ENCODE measurements around the gene C1orf21. TPM values are rescaled to one million over a fixed set of nuclear protein-coding genes. Genes with fewer than 3 reads are reported as not detected.

C1orf21 gene
- total and polyA plus RNA-seq, 7 experiments from 2014 or later, result 0.46 to 8.5 (median 1.7) TPM; not detected in 2

DNA sequence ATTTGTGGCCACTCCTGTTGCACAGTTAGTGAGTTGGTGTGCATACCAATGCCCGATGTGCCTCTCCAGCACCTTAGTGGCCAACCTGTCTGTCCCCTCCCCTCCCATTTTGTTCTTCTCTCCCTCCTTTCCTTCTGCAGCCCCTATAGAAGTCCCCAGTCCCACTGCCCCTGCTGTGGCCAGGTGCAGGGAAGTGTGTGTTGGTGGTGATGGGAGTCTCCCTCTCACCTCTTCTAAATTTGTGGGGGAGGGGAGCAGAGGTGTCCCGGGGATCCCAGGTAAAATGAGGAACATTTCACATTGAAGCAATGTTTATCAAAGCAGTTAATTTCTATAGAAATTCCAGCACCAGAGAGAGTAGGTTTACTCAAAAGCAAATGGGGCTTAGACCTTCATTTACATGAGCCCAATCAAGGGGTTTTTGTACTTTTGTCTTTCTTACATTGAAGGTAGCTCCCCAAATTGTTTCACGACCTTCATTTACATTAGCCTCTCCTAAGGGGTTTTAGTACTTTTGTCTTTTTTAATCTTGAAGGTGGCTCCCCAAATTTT lies 3.0 kb upstream of the C1orf21 start:
- Histone ChIP-seq H3K4me1 (ENCODE audit: control insufficient read depth in 2 of 2, insufficient read depth in 2 of 2, low read length in 2 of 2) (no peaks in the 10 kb centered on the region), H3K4me3 (ENCODE audit: low read length) (no peak overlapping the region), H3K36me3 (ENCODE audit: control insufficient read depth in 2 of 3, insufficient read depth in 3 of 3, low read length in 3 of 3) (no peaks in the 10 kb centered on the region), H3K9me3 (ENCODE audit: control insufficient read depth in 2 of 3, low read length in 3 of 3) (no peaks in the 10 kb centered on the region), H3K27ac (ENCODE audit: low read depth, low read length) (no peak overlapping the region), H3K27me3 (ENCODE audit: control insufficient read depth in 2 of 2, insufficient read depth in 2 of 2, low read length in 2 of 2) (peaks cover 0 to 3% of the 10 kb centered on the region in 2 donors)
- Mint-ChIP-seq H3K4me1 (peaks cover 8 to 30% (median 23%) of the 10 kb centered on the region in 7 donors), H3K27me3 (peaks cover 43 to 65% (median 55%) of the 10 kb centered on the region in 5 donors), H3K36me3 (no peaks in the 10 kb centered on the region), H3K4me3 (peak overlapping the region in 1 of 10 donors; percentile 44), H3K27ac (no peak overlapping the region), H3K9me3 (peaks cover 0 to 5% (median 0%) of the 10 kb centered on the region in 11 donors)
- ChIA-PET CTCF (no interaction called here), POLR2A (no interaction called here)
- ATAC-seq (no peak), DNase-seq (no peak)
- intact Hi-C loops (cut with micrococcal nuclease), result loop anchor here in 1 of 2 donors (10.0 kb wide), 1 partner anchor 749 kb away; the partner anchor contains the start of gene ARPC5

DNA sequence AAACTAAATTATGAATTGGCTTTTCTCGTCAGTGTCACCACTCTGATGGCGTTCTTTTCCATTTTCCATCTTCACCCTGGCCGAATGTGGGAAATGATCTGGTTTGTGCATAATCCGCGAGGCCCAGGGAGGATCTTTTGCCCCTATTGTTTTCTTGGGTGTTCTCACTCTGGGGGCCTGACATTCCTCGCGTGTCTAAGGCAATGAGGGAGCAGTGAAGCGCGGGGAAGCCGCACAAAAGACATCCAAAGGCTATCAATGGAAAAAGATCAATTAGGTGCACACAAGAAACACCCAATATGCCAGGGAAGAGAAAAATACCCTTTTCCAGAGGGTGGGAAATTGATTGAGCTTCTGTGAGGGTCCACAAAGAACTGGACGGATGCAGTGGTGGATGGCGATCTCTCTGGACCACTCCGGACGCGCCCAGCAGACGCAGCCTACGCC lies 941 bp upstream of the C1orf21 start:
- no peak for ATAC-seq
- H3K4me1 Mint-ChIP-seq, result peaks cover 8 to 27% (median 22%) of the 10 kb centered on the region in 7 donors
- no peaks in the 10 kb centered on the region for H3K36me3 ChIP-seq (ENCODE audit: control insufficient read depth in 2 of 3, insufficient read depth in 3 of 3, low read length in 3 of 3)
- peak overlapping the region; percentile 61 to 90 (median 81) for H3K4me3 Mint-ChIP-seq
- H3K36me3 Mint-ChIP-seq, result no peaks in the 10 kb centered on the region
- no peak for DNase-seq
- intact Hi-C loops (cut with micrococcal nuclease), result loop anchor here in 1 of 2 donors (5.0 to 10.0 kb wide), 4 partner anchors 106 to 751 kb away; partner anchors contain the start of genes ARPC5 and TSEN15
- no peaks in the 10 kb centered on the region for H3K9me3 ChIP-seq (ENCODE audit: control insufficient read depth in 2 of 3, low read length in 3 of 3)
- H3K9me3 Mint-ChIP-seq, result peaks cover 0 to 5% (median 0%) of the 10 kb centered on the region in 11 donors
- POLR2A ChIA-PET, result no interaction called here
- peak overlapping the region in 1 of 9 donors; percentile 41 for H3K27ac Mint-ChIP-seq
- H3K27me3 ChIP-seq (ENCODE audit: control insufficient read depth in 2 of 2, insufficient read depth in 2 of 2, low read length in 2 of 2), result peaks cover 0 to 3% of the 10 kb centered on the region in 2 donors
- H3K4me1 ChIP-seq (ENCODE audit: control insufficient read depth in 2 of 2, insufficient read depth in 2 of 2, low read length in 2 of 2), result no peaks in the 10 kb centered on the region
- H3K27me3 Mint-ChIP-seq, result peaks cover 51 to 82% (median 55%) of the 10 kb centered on the region in 5 donors
- no peak overlapping the region for H3K27ac ChIP-seq (ENCODE audit: low read depth, low read length)
- CTCF ChIA-PET, result no interaction called here
- peak overlapping the region; percentile 32 for H3K4me3 ChIP-seq (ENCODE audit: low read length)

DNA sequence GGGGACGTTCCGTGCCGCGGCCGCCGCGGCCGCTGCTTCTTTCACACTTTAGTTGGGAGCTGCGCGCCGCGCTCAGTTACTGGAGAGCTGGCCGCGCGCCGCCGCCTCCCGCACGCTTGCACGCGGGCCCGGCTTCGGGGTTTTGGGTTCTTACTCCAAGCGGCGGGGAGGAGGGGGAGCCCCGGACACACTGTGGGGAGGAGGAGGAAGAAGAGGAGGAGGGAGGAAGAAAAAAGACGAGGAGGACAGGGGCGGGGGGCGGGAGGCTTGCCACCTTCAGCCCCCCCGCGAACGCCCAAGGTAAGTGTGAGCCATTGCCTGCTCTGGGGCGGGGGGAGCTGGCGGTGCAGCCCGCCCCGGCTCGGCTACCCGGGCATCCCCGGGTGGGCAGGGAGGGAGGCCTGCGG lies 243 bp downstream of the C1orf21 start:
- POLR2A ChIA-PET, result no interaction called here
- intact Hi-C loops (cut with micrococcal nuclease), result loop anchor here in 1 of 2 donors (5.0 to 10.0 kb wide), 4 partner anchors 105 to 752 kb away; partner anchors contain the start of genes ARPC5 and TSEN15
- no peak for ATAC-seq
- CTCF ChIA-PET, result no interaction called here
- peaks cover 0 to 3% of the 10 kb centered on the region in 2 donors for H3K27me3 ChIP-seq (ENCODE audit: control insufficient read depth in 2 of 2, insufficient read depth in 2 of 2, low read length in 2 of 2)
- H3K27ac ChIP-seq (ENCODE audit: low read depth, low read length), result no peak overlapping the region
- no peaks in the 10 kb centered on the region for H3K36me3 Mint-ChIP-seq
- H3K27me3 Mint-ChIP-seq, result peaks cover 45 to 82% (median 54%) of the 10 kb centered on the region in 5 donors
- peak overlapping the region; percentile 37 to 90 (median 78) for H3K4me3 Mint-ChIP-seq
- peak overlapping the region; percentile 32 for H3K4me3 ChIP-seq (ENCODE audit: low read length)
- H3K9me3 Mint-ChIP-seq, result peaks cover 0 to 5% (median 0%) of the 10 kb centered on the region in 11 donors
- no peaks in the 10 kb centered on the region for H3K9me3 ChIP-seq (ENCODE audit: control insufficient read depth in 2 of 3, low read length in 3 of 3)
- DNase-seq, result peak in 1 of 9 donors; percentile 20
- H3K27ac Mint-ChIP-seq, result peak overlapping the region in 1 of 9 donors; percentile 59
- peaks cover 8 to 27% (median 22%) of the 10 kb centered on the region in 7 donors for H3K4me1 Mint-ChIP-seq
- no peaks in the 10 kb centered on the region for H3K36me3 ChIP-seq (ENCODE audit: control insufficient read depth in 2 of 3, insufficient read depth in 3 of 3, low read length in 3 of 3)
- H3K4me1 ChIP-seq (ENCODE audit: control insufficient read depth in 2 of 2, insufficient read depth in 2 of 2, low read length in 2 of 2), result no peaks in the 10 kb centered on the region

DNA sequence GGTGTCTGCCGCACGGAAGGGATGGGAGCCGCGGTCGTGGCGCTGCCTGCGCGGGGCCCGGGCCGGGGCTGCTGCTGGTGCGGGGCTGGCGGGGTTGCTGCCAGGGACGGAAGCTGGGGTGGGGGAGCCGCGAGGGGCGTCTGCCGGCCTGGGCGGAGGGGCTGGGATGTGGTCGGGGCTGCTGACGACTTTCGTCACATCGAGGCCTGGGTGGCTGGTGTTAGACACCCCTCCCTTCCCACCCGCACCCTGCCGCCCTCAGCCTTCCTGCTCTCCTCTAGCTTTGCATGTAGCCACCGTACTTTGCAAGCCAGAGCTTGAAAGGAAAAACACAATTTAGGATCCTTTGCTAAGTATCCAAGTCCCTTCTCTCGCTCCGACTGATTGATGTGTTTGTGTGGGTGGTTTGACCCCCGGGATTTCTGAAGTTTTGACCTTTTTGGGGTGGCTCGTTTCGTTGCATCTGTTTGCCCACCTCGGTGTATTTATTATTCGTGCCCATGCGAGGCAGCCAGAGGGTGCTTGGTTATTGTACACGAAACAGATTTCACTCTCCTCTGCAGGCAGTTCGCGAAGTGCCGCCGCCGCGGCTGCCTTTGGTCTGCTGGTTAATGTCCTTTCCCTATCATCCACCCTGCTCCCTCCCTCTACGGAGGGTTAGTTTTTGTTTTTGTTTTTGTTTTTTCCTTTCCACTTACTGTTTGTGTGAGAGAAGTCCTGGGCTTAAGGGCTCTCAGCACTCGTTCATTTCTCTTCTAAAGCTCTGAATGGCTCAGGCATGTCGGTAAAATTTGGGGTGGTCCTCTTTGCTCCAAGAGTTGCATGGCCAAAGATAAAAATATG lies 868 bp downstream of the C1orf21 start:
- Mint-ChIP-seq H3K9me3 (peaks cover 0 to 5% (median 0%) of the 10 kb centered on the region in 11 donors), H3K4me3 (peak overlapping the region; percentile 66 to 90 (median 82)), H3K4me1 (peaks cover 8 to 27% (median 22%) of the 10 kb centered on the region in 7 donors), H3K36me3 (no peaks in the 10 kb centered on the region), H3K27me3 (peaks cover 40 to 81% (median 51%) of the 10 kb centered on the region in 5 donors), H3K27ac (peak overlapping the region in 3 of 9 donors; percentile 8 to 69 (median 40))
- H3K9me3 ChIP-seq (ENCODE audit: control insufficient read depth in 2 of 3, low read length in 3 of 3), result no peaks in the 10 kb centered on the region
- H3K27ac ChIP-seq (ENCODE audit: low read depth, low read length), result no peak overlapping the region
- peak; percentile 66 for ATAC-seq
- peak in 5 of 9 donors; percentile 11 to 41 (median 14) for DNase-seq
- H3K4me1 ChIP-seq (ENCODE audit: control insufficient read depth in 2 of 2, insufficient read depth in 2 of 2, low read length in 2 of 2), result no peaks in the 10 kb centered on the region
- ChIA-PET CTCF (no interaction called here), POLR2A (no interaction called here)
- H3K27me3 ChIP-seq (ENCODE audit: control insufficient read depth in 2 of 2, insufficient read depth in 2 of 2, low read length in 2 of 2), result peaks cover 0 to 3% of the 10 kb centered on the region in 2 donors
- intact Hi-C loops (cut with micrococcal nuclease), result loop anchor here in 1 of 2 donors (5.0 to 10.0 kb wide), 4 partner anchors 105 to 753 kb away; partner anchors contain the start of genes ARPC5 and TSEN15
- peak overlapping the region; percentile 56 for H3K4me3 ChIP-seq (ENCODE audit: low read length)
- H3K36me3 ChIP-seq (ENCODE audit: control insufficient read depth in 2 of 3, insufficient read depth in 3 of 3, low read length in 3 of 3), result no peaks in the 10 kb centered on the region

DNA sequence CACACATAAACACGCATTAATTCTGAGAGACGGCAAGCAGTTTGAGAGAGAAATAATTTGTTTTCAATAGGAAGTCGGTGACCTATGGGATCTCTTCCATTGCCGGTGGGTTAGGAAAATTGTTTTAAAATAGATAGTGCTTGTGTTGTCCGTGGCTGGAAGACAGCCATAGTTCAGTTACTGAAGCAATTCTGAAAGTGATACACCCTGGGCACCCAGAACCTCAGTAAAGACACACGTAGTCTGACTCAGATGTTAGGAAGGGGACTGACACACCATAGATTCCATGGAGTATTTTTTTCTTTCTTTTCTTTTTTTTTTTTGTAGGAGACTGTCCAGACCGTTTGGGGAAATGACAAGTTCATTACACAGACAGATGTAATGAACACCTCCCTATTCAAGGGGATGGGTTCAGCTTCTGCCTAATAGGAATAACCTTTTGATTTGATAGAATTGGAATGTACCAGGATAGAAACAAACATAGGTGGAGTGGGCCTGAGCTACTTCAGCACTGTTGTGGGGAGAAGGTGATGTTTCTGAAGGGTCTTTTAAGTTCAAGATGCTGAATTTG lies 1.6 kb downstream of the C1orf21 start:
- CTCF ChIA-PET, result no interaction called here
- Histone ChIP-seq H3K27me3 (ENCODE audit: control insufficient read depth in 2 of 2, insufficient read depth in 2 of 2, low read length in 2 of 2) (peaks cover 0 to 3% of the 10 kb centered on the region in 2 donors), H3K4me1 (ENCODE audit: control insufficient read depth in 2 of 2, insufficient read depth in 2 of 2, low read length in 2 of 2) (no peaks in the 10 kb centered on the region), H3K27ac (ENCODE audit: low read depth, low read length) (no peak overlapping the region), H3K36me3 (ENCODE audit: control insufficient read depth in 2 of 3, insufficient read depth in 3 of 3, low read length in 3 of 3) (no peaks in the 10 kb centered on the region), H3K9me3 (ENCODE audit: control insufficient read depth in 2 of 3, low read length in 3 of 3) (no peaks in the 10 kb centered on the region), H3K4me3 (ENCODE audit: low read length) (peak overlapping the region; percentile 56)
- POLR2A ChIA-PET, result no interaction called here
- Mint-ChIP-seq H3K4me3 (peak overlapping the region; percentile 66 to 90 (median 82)), H3K27ac (peak overlapping the region in 2 of 9 donors; percentile 8 to 16), H3K36me3 (no peaks in the 10 kb centered on the region), H3K9me3 (peaks cover 0 to 5% (median 0%) of the 10 kb centered on the region in 11 donors), H3K4me1 (peaks cover 8 to 27% (median 22%) of the 10 kb centered on the region in 7 donors), H3K27me3 (peaks cover 43 to 81% (median 58%) of the 10 kb centered on the region in 5 donors)
- ATAC-seq (no peak), DNase-seq (no peak)
- intact Hi-C loops (cut with micrococcal nuclease), result loop anchor here in 1 of 2 donors (5.0 to 10.0 kb wide), 4 partner anchors 104 to 754 kb away; partner anchors contain the start of genes ARPC5 and TSEN15

DNA sequence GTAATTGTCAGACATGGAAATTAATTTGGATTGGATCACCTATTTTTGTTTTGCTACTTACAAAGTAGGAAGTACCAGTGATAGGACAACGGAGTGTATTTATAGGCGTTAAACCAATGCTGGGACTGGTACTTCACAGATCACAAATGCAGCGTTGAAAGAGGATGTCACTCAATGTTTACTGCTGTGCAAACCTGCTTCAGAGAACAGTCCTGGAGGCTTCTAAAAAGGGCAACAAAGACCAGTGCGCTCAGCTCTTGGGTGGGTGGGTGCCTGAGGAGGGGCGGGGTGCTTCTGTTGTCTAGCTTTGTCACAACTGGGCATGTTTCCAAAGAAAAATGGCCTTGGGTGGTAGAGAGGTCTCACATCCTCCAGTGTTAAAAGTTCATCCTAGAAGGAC lies 2.1 kb downstream of the C1orf21 start:
- DNase-seq, result no peak
- H3K27me3 ChIP-seq (ENCODE audit: control insufficient read depth in 2 of 2, insufficient read depth in 2 of 2, low read length in 2 of 2), result peaks cover 0 to 3% of the 10 kb centered on the region in 2 donors
- no peak for ATAC-seq
- H3K4me3 Mint-ChIP-seq, result peak overlapping the region in 3 of 10 donors; percentile 67 to 86 (median 80)
- no peaks in the 10 kb centered on the region for H3K36me3 Mint-ChIP-seq
- no peaks in the 10 kb centered on the region for H3K4me1 ChIP-seq (ENCODE audit: control insufficient read depth in 2 of 2, insufficient read depth in 2 of 2, low read length in 2 of 2)
- H3K27ac ChIP-seq (ENCODE audit: low read depth, low read length), result no peak overlapping the region
- peaks cover 37 to 75% (median 55%) of the 10 kb centered on the region in 5 donors for H3K27me3 Mint-ChIP-seq
- H3K9me3 Mint-ChIP-seq, result peaks cover 0 to 2% (median 0%) of the 10 kb centered on the region in 11 donors
- no peaks in the 10 kb centered on the region for H3K9me3 ChIP-seq (ENCODE audit: control insufficient read depth in 2 of 3, low read length in 3 of 3)
- H3K4me3 ChIP-seq (ENCODE audit: low read length), result no peak overlapping the region
- ChIA-PET CTCF (no interaction called here), POLR2A (no interaction called here)
- H3K4me1 Mint-ChIP-seq, result peaks cover 8 to 27% (median 22%) of the 10 kb centered on the region in 7 donors
- no peaks in the 10 kb centered on the region for H3K36me3 ChIP-seq (ENCODE audit: control insufficient read depth in 2 of 3, insufficient read depth in 3 of 3, low read length in 3 of 3)
- intact Hi-C loops (cut with micrococcal nuclease), result loop anchor here in 1 of 2 donors (5.0 to 10.0 kb wide), 4 partner anchors 103 to 754 kb away; partner anchors contain the start of genes ARPC5 and TSEN15
- no peak overlapping the region for H3K27ac Mint-ChIP-seq
